ENCODE measurements around the gene FILIP1.

DNA sequence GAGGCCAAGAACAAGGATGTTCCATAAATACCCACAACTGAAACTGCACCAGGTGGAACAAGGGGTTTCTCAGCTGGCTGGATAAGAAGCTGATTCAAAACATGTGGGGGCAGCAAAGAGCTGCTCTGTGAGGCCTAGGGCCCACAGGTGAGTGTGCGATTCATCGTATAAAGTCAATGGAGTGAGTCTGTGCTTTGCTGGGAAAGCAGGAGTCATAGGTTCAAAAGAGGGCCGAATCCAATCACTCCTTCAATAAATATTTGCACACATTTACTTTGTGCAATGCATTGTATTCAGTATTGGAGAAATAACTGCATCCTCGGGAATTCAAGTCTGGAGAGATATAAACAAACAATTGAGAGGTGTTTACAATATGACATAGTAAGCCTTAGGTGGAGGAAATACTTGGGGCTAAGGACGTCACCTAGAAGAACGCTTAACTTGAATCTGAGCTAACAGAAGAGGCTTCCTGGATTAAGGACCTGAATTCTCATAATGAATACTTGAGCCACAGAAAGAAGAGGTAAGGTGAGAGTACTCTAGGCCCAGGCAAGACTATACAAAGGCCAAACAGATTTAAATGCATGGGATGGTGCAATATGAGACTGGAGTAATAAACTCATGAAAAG lies 125.3 kb downstream of the FILIP1 start:
- TF ChIP-seq GATA2 (IDR thresholded peaks at IDR 0.05; ENCODE audit: low read depth, low read length) (no peak), GATA3 (IDR thresholded peaks at IDR 0.05; ENCODE audit: low read depth, low read length) (no peak)
